ENCODE measurements around the gene CFAP74. TPM values are rescaled to one million over a fixed set of nuclear protein-coding genes. Genes with fewer than 3 reads are reported as not detected.

Gene CFAP74
- polyA plus RNA-seq, 1 donor (not counting 4 experiments of a cell fraction or from before 2014, with no cell fraction given): not detected

- dilution Hi-C loops (cut with MboI; ENCODE audit: extremely low pct_ligation_motif_present, low sequenced_read_pairs): no loop called here
- Histone ChIP-seq H3K27me3 (ENCODE audit: control insufficient read depth, extremely low read depth, insufficient read depth, low read length) (peaks cover 5% of the 10 kb centered on the region), H3K79me2 (ENCODE audit: control insufficient read depth, insufficient read depth, low read length) (no peaks in the 10 kb centered on the region), H3K4me3 (ENCODE audit: control insufficient read depth in 2 of 3, extremely low read depth in 1 of 3, insufficient read depth in 2 of 3, low read depth in 1 of 3, low read length in 3 of 3) (no peak overlapping the region), H4K20me1 (ENCODE audit: control insufficient read depth, extremely low read depth, insufficient read depth, low read length) (no peaks in the 10 kb centered on the region), H3K9me3 (ENCODE audit: control insufficient read depth, low read depth, low read length) (peaks cover 6% of the 10 kb centered on the region), H3K4me2 (ENCODE audit: control insufficient read depth, extremely low read depth, insufficient read depth, low read depth, low read length) (no peak overlapping the region), H3K36me3 (ENCODE audit: control insufficient read depth in 2 of 2, extremely low read depth in 1 of 2, insufficient read depth in 2 of 2, low read length in 2 of 2) (no peaks in the 10 kb centered on the region), H2AFZ (ENCODE audit: control insufficient read depth, low read length) (no peak overlapping the region), H3K9ac (ENCODE audit: control insufficient read depth, extremely low read depth, insufficient read depth, low read length) (no peak overlapping the region), H3K4me1 (ENCODE audit: control insufficient read depth, extremely low read depth, insufficient read depth, low read length) (peaks cover 18% of the 10 kb centered on the region), H3K9me1 (ENCODE audit: control insufficient read depth, extremely low read depth, insufficient read depth, low read length) (no peaks in the 10 kb centered on the region), H3K27ac (ENCODE audit: control insufficient read depth, insufficient read depth, low read length) (no peak overlapping the region)
- no peak for TF ChIP-seq EZH2 (IDR thresholded peaks at IDR 0.05; ENCODE audit: low read length)
- TF ChIP-seq CTCF (optimal IDR thresholded peaks at IDR 0.05 in 1 of 3, IDR thresholded peaks at IDR 0.05 in 1 of 3, conservative IDR thresholded peaks at IDR 0.05 in 1 of 3; ENCODE audit: extremely low read depth in 1 of 3, insufficient read depth in 2 of 3, low read length in 3 of 3): no peak
- FAIRE-seq (no peak), DNase-seq (ENCODE audit: low read depth, low spot score) (no peak)
These were observed 36.4 kb downstream of the CFAP74 start for GRCh38 chr1:1967151-1967550.

- Histone ChIP-seq H3K79me2 (ENCODE audit: control insufficient read depth, insufficient read depth, low read length) (no peaks in the 10 kb centered on the region), H3K4me1 (ENCODE audit: control insufficient read depth, extremely low read depth, insufficient read depth, low read length) (peaks cover 18% of the 10 kb centered on the region), H3K9me1 (ENCODE audit: control insufficient read depth, extremely low read depth, insufficient read depth, low read length) (no peaks in the 10 kb centered on the region), H3K27ac (ENCODE audit: control insufficient read depth, insufficient read depth, low read length) (no peak overlapping the region), H3K27me3 (ENCODE audit: control insufficient read depth, extremely low read depth, insufficient read depth, low read length) (peaks cover 7% of the 10 kb centered on the region), H3K9me3 (ENCODE audit: control insufficient read depth, low read depth, low read length) (peaks cover 6% of the 10 kb centered on the region), H2AFZ (ENCODE audit: control insufficient read depth, low read length) (no peak overlapping the region), H4K20me1 (ENCODE audit: control insufficient read depth, extremely low read depth, insufficient read depth, low read length) (no peaks in the 10 kb centered on the region), H3K4me3 (ENCODE audit: control insufficient read depth in 2 of 3, extremely low read depth in 1 of 3, insufficient read depth in 2 of 3, low read depth in 1 of 3, low read length in 3 of 3) (no peak overlapping the region), H3K9ac (ENCODE audit: control insufficient read depth, extremely low read depth, insufficient read depth, low read length) (no peak overlapping the region), H3K4me2 (ENCODE audit: control insufficient read depth, extremely low read depth, insufficient read depth, low read depth, low read length) (no peak overlapping the region), H3K36me3 (ENCODE audit: control insufficient read depth in 2 of 2, extremely low read depth in 1 of 2, insufficient read depth in 2 of 2, low read length in 2 of 2) (no peaks in the 10 kb centered on the region)
- DNase-seq (ENCODE audit: low read depth, low spot score): no peak
- no peak for FAIRE-seq
- dilution Hi-C loops (cut with MboI; ENCODE audit: extremely low pct_ligation_motif_present, low sequenced_read_pairs): no loop called here
- no peak for TF ChIP-seq CTCF (optimal IDR thresholded peaks at IDR 0.05 in 1 of 3, IDR thresholded peaks at IDR 0.05 in 1 of 3, conservative IDR thresholded peaks at IDR 0.05 in 1 of 3; ENCODE audit: extremely low read depth in 1 of 3, insufficient read depth in 2 of 3, low read length in 3 of 3)
- TF ChIP-seq EZH2 (IDR thresholded peaks at IDR 0.05; ENCODE audit: low read length): no peak
These were observed 37.4 kb downstream of the CFAP74 start for GRCh38 chr1:1966071-1966740.
